Retinal pigment epithelial cell (primary cell): ENCODE results near the gene TMPRSS11A.

Source experiments
- DNase-seq: peaks from one replicate; pipeline ENCODE4 v3.0.0-alpha.2; 2010; ENCODE audit warnings: low read depth
- H3K4me3 ChIP-seq: 2 replicates; pipeline ENCODE4 v1.5.1; 2011; ENCODE audit warnings: mild to moderate bottlenecking, low read length, control low read depth, moderate library complexity
- TF ChIP-seq, protein P1 (sequence below): conservative IDR thresholded peaks from 2 replicates; pipeline ENCODE4 v1.5.1; 2011; ENCODE audit warnings: low read depth, low read length, control low read depth, inconsistent platforms

The TMPRSS11A gene

DNA sequence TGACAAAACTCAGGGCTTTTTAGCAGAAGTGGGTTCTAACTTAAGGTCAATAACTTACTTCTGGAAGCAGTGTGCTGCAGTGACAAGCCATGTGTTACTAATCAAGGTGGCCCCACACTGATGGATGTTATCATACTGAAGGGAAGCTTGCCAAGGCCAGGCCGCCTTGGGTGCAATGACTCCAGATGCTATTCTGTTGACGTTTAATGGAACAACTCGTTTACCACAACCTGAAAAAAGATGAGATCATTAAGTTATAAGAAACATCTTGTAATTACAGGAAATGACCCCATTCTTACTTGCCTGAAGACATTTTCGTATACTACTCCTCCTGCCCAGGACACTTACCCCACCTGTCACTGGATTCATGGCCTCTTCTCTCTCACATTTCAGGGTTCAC, 40.6 kb downstream of the TMPRSS11A start:
- TF ChIP-seq, protein P1, sequence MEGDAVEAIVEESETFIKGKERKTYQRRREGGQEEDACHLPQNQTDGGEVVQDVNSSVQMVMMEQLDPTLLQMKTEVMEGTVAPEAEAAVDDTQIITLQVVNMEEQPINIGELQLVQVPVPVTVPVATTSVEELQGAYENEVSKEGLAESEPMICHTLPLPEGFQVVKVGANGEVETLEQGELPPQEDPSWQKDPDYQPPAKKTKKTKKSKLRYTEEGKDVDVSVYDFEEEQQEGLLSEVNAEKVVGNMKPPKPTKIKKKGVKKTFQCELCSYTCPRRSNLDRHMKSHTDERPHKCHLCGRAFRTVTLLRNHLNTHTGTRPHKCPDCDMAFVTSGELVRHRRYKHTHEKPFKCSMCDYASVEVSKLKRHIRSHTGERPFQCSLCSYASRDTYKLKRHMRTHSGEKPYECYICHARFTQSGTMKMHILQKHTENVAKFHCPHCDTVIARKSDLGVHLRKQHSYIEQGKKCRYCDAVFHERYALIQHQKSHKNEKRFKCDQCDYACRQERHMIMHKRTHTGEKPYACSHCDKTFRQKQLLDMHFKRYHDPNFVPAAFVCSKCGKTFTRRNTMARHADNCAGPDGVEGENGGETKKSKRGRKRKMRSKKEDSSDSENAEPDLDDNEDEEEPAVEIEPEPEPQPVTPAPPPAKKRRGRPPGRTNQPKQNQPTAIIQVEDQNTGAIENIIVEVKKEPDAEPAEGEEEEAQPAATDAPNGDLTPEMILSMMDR = no peak
- H3K4me3 ChIP-seq = no peak overlapping the region
- DNase-seq = no peak

DNA sequence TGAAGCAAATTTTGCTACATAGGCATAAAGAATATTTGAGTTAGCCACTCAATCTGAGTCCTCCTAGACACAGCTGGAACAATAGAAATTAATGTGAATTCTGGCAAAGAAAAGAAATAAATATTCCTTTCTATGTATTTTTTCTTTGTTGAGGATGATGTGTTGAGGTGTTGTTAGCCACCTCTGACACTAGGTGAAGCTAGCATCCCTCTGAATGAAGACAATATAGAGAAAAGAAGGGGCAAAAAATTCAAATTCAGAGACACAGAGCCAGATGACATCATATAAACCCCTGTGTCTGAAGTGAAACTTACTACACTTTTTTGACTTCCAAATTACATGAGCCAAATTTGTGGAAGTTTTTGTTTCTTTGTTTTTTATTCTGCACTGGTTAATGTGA, 44.9 kb downstream of the TMPRSS11A start:
- TF ChIP-seq, protein P1 = peak; percentile 59
- no peak overlapping the region for H3K4me3 ChIP-seq
- no peak for DNase-seq

DNA sequence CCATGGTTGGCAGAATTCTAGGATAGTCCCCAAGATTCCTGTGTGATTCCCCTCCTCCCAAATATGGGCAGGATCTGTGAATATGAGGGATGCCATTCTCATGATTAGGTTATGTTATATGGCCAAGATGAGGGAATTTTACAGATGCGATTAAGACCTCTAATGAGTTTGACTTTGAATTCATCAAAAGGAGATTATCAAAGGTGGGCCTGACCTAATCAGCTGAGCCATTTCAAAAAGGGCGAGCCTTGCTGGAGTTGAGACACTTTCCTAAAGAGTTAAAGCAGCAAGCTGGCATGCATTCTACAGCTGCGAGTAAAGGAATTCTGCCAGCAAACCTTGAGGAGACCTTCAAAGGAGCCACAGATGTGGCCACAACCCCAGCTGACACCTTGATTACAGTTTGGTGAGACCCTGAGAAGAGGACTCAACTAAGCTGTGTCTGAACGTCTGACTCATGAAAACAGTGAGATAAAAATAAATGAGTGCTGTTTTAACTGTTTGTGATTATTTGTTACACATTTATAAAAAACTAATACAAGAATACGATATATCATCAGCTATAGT, 47.8 kb downstream of the TMPRSS11A start:
- TF ChIP-seq, protein P1 = no peak
- no peak overlapping the region for H3K4me3 ChIP-seq
- DNase-seq = no peak

DNA sequence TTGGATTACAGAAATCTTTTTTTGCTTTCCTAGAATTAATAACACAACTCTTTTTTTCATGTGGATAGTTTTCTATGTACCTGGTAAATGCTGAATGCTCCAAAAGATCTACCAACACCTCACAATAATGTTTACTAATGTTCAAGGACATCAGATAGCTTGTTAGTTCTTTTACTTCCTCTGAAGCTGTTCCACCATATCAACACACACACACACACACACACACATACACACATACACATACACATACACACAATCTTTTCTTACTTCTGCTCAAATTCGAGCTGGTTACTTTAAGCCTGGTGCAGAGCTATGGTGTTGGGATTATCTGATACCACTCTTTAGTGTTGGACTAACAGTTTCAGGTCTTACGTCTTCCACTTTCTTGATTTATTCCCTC, 51.2 kb downstream of the TMPRSS11A start:
- H3K4me3 ChIP-seq = no peak overlapping the region
- DNase-seq = no peak
- TF ChIP-seq, protein P1 = no peak

DNA sequence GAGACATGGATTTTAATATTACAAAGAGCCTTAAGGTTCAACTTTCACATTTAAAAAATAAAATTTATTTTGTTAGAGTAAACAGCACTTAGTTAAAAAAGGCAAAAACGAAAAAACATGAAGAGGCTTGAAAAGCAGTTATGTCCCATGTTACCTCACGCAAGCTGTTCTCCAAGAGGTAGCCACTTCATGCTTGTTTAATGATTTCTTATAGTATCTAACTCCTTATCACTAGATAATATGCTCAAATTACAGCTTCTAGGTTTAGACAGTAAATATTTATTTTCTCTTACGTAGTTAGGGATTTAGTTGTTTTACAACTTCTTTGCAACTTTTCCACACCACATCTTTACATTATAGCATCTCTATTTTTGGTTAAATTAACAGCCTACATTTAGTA, 51.7 kb downstream of the TMPRSS11A start:
- no peak for DNase-seq
- TF ChIP-seq, protein P1 = no peak
- H3K4me3 ChIP-seq = no peak overlapping the region

DNA sequence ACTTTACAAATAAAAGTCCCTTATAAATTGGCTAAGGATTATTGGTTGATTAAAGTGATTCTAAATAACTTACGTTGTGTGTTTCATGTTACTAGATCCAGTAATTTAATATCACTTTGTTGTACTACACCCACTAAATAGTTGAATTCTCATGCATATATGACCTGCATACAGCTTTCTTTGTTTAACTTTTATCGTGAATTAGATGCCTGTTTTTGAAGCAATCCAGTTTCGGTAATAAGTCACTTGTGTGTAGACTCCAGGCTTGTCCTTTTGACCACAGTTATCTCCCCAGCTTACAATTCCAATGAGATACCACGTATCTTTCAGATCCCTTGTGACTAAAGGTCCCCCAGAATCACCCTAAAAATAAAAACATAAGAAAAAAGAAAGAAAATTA, 52.2 kb downstream of the TMPRSS11A start:
- no peak overlapping the region for H3K4me3 ChIP-seq
- DNase-seq = no peak
- TF ChIP-seq, protein P1 = no peak

DNA sequence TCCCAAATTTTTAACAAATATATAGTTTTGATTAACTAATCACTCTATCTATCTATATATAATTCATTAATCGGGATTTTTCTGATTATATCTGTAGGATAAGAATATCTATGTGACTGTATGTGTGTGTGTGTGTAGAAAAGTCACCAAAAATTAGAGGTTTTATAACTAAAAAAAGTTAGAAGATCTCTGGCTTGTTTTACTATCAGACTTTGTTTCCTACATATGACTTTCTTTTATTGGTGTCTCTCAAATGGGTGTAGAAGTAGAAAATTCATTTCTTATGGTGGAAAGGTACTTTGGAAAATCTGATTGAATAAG, 52.7 kb downstream of the TMPRSS11A start:
- TF ChIP-seq, protein P1 = no peak
- DNase-seq = no peak
- H3K4me3 ChIP-seq = no peak overlapping the region
